H9 (cell line): ENCODE results near the gene SERPINE3. TPM values are rescaled to one million over a fixed set of nuclear protein-coding genes. Genes with fewer than 3 reads are reported as not detected.

Experiments
- DNase-seq: peaks from one replicate; pipeline ENCODE4 v3.0.0-alpha.2; 2017
- H2AFZ ChIP-seq: one replicate; pipeline ENCODE4 v1.6.1; 2013; ENCODE audit warnings: mild to moderate bottlenecking, low read length, control low read depth, moderate library complexity
- H2AK5ac ChIP-seq: 2 replicates; pipeline ENCODE4 v1.6.1; 2013; ENCODE audit warnings: low read length, control low read depth, mixed read lengths; ENCODE audit not compliant: insufficient read length
- H2BK120ac ChIP-seq: one replicate; pipeline ENCODE4 v1.6.1; 2013; ENCODE audit warnings: low read depth, mild to moderate bottlenecking, low read length, control low read depth, inconsistent platforms; ENCODE audit not compliant: poor library complexity, severe bottlenecking
- H2BK12ac ChIP-seq: 2 replicates; pipeline ENCODE4 v1.6.1; 2013; ENCODE audit warnings: low read length, control low read depth, mixed read lengths, low read depth; ENCODE audit not compliant: insufficient read length
- H2BK15ac ChIP-seq: 2 replicates; pipeline ENCODE4 v1.6.1; 2013; ENCODE audit warnings: low read depth, low read length, control low read depth
- H2BK20ac ChIP-seq: one replicate; pipeline ENCODE4 v1.6.1; 2013; ENCODE audit warnings: low read depth, mild to moderate bottlenecking, low read length, control low read depth, inconsistent platforms; ENCODE audit not compliant: poor library complexity, severe bottlenecking
- H2BK5ac ChIP-seq: 2 replicates; pipeline ENCODE4 v1.6.1; 2013; ENCODE audit warnings: low read length, control low read depth, mixed read lengths; ENCODE audit not compliant: insufficient read length
- H3K14ac ChIP-seq: 2 replicates; pipeline ENCODE4 v1.6.1; 2013; ENCODE audit warnings: low read length, control low read depth; ENCODE audit not compliant: insufficient read depth
- H3K18ac ChIP-seq: 2 replicates; pipeline ENCODE4 v1.6.1; 2013; ENCODE audit warnings: low read depth, mild to moderate bottlenecking, mixed read lengths, low read length, control low read depth; ENCODE audit not compliant: insufficient read length
- H3K23ac ChIP-seq: 2 replicates; pipeline ENCODE4 v1.6.1; 2013; ENCODE audit warnings: low read length, control low read depth, mixed read lengths, low read depth; ENCODE audit not compliant: insufficient read length
- H3K23me2 ChIP-seq: 2 replicates; pipeline ENCODE4 v1.6.1; 2013; ENCODE audit warnings: low read depth, mild to moderate bottlenecking, mixed read lengths, low read length, control low read depth; ENCODE audit not compliant: insufficient read length, poor library complexity, severe bottlenecking
- H3K27ac ChIP-seq: 2 replicates; pipeline ENCODE4 v1.5.1; 2013; ENCODE audit warnings: low read length, control low read depth, mixed read lengths, low read depth; ENCODE audit not compliant: insufficient read length
- H3K27me3 ChIP-seq: 2 replicates; pipeline ENCODE4 v1.6.1; 2013; ENCODE audit warnings: low read length, control low read depth, inconsistent platforms; ENCODE audit not compliant: insufficient read depth
- H3K4ac ChIP-seq: 2 replicates; pipeline ENCODE4 v1.6.1; 2013; ENCODE audit warnings: low read depth, mild to moderate bottlenecking, control low read depth, inconsistent platforms, low read length, moderate library complexity
- H3K4me1 ChIP-seq: 2 replicates; pipeline ENCODE4 v1.6.1; 2013; ENCODE audit warnings: low read length, control low read depth, inconsistent platforms; ENCODE audit not compliant: insufficient read depth
- H3K4me2 ChIP-seq: 2 replicates; pipeline ENCODE4 v1.6.1; 2013; ENCODE audit warnings: low read length, control low read depth, mixed read lengths; ENCODE audit not compliant: insufficient read length, insufficient read depth
- H3K56ac ChIP-seq: 2 replicates; pipeline ENCODE4 v1.6.1; 2013; ENCODE audit warnings: low read depth, mild to moderate bottlenecking, mixed read lengths, low read length, control low read depth; ENCODE audit not compliant: insufficient read length
- H3K79me1 ChIP-seq: 2 replicates; pipeline ENCODE4 v1.6.1; 2013; ENCODE audit warnings: low read depth, mild to moderate bottlenecking, moderate library complexity, low read length, control low read depth, inconsistent platforms; ENCODE audit not compliant: insufficient read depth, poor library complexity, severe bottlenecking
- H3K79me2 ChIP-seq: 2 replicates; pipeline ENCODE4 v1.6.1; 2013; ENCODE audit warnings: low read length, control low read depth, inconsistent platforms; ENCODE audit not compliant: insufficient read depth
- H3K9ac ChIP-seq: 2 replicates; pipeline ENCODE4 v1.6.1; 2013; ENCODE audit warnings: low read length, control low read depth, mixed read lengths; ENCODE audit not compliant: insufficient read length; ENCODE audit errors: extremely low read depth
- H3K9me3 ChIP-seq: one replicate; pipeline ENCODE4 v1.6.1; 2013; ENCODE audit warnings: low read depth, low read length, inconsistent platforms; ENCODE audit not compliant: control insufficient read depth
- H3T11ph ChIP-seq: one replicate; pipeline ENCODE4 v1.6.1; 2013; ENCODE audit warnings: mild to moderate bottlenecking, low read length, control low read depth, inconsistent platforms
- H4K20me1 ChIP-seq: one replicate; pipeline ENCODE4 v1.6.1; 2013; ENCODE audit not compliant: control insufficient read depth, insufficient read length, insufficient read depth
- H4K5ac ChIP-seq: 2 replicates; pipeline ENCODE4 v1.6.1; 2013; ENCODE audit warnings: low read depth, mild to moderate bottlenecking, mixed read lengths, low read length, control low read depth; ENCODE audit not compliant: insufficient read length
- H4K8ac ChIP-seq: replicated peaks from 2 replicates; pipeline ENCODE4 v1.6.1; 2013; ENCODE audit warnings: low read length, control low read depth, mixed read lengths, low read depth; ENCODE audit not compliant: insufficient read length
- H4K91ac ChIP-seq: 2 replicates; pipeline ENCODE4 v1.6.1; 2013; ENCODE audit warnings: low read depth, mild to moderate bottlenecking, moderate library complexity, mixed read lengths, low read length, control low read depth; ENCODE audit not compliant: insufficient read length
- H3K27ac Mint-ChIP-seq, 3 experiments: 2 replicates in 2 of 3; 3 replicates in 1 of 3; pipeline ENCODE4 v1.8.0; 2020 to 2021; ENCODE audit warnings: mixed read lengths in 3 of 3, mild to moderate bottlenecking in 1 of 3, moderate library complexity in 1 of 3
- H3K27me3 Mint-ChIP-seq: 2 replicates; pipeline ENCODE4 v1.8.0; 2021; ENCODE audit warnings: low read depth, mild to moderate bottlenecking, moderate library complexity, mixed read lengths
- H3K36me3 Mint-ChIP-seq, 3 experiments: 2 replicates in 2 of 3; 3 replicates in 1 of 3; pipeline ENCODE4 v1.8.0; 2020 to 2021; ENCODE audit warnings: low read depth in 3 of 3, mixed read lengths in 3 of 3; ENCODE audit not compliant: insufficient read depth in 1 of 3
- H3K4me1 Mint-ChIP-seq, 2 experiments: 2 replicates each; pipeline ENCODE4 v1.8.0; 2020; ENCODE audit warnings: mixed read lengths in 2 of 2
- H3K4me3 Mint-ChIP-seq, 2 experiments: 2 replicates in 1 of 2; 3 replicates in 1 of 2; pipeline ENCODE4 v1.8.0; 2020 to 2021; ENCODE audit warnings: mild to moderate bottlenecking in 2 of 2, mixed read lengths in 2 of 2, moderate library complexity in 1 of 2
- H3K9me3 Mint-ChIP-seq, 2 experiments: 2 replicates in 1 of 2; 3 replicates in 1 of 2; pipeline ENCODE4 v1.8.0; 2020; ENCODE audit warnings: mild to moderate bottlenecking in 2 of 2, mixed read lengths in 2 of 2, moderate library complexity in 1 of 2
- CTCF ChIP-seq: fragments of 200-600 bp; sonication (generic); conservative IDR thresholded peaks from 3 replicates; pipeline ENCODE4 v1.8.0; 2021; ENCODE audit warnings: antibody characterized with exemption, mild to moderate bottlenecking
- WGBS: extraction: QIAGEN DNeasy Blood & Tissue Kit; methylation state at CpG from one replicate; pipeline ENCODE4 v1.1.7; 2013; ENCODE audit warnings: missing lambda C conversion rate, low lambda C conversion rate, mixed read lengths; ENCODE audit not compliant: insufficient read length; ENCODE audit errors: extremely low coverage; 5-methylcytosine and 5-hydroxymethylcytosine counted together
- microRNA-seq: library from miRNA; unstranded; fragments of <30 nt; microRNA quantifications from one replicate; pipeline ENCODE4, GENCODE V29; 2020; ENCODE audit warnings: borderline microRNAs expressed
- total RNA-seq: library from RNA; stranded (reverse); gene quantifications from 2 replicates; pipeline ENCODE4 v1.2.1, GENCODE V29; 2021

The SERPINE3 gene
- total RNA-seq, 1 experiment from 2014 or later = not detected

GRCh38 chr13:51412431-51412830 lies 72.9 kb downstream of the SERPINE3 start:
- H3K23ac ChIP-seq = no peak overlapping the region
- H3K4ac ChIP-seq = no peak overlapping the region
- H3K4me2 ChIP-seq = no peak overlapping the region
- H3K9ac ChIP-seq = no peak overlapping the region
- no peak overlapping the region for H2AK5ac ChIP-seq
- no peak overlapping the region for H2BK15ac ChIP-seq
- no peak overlapping the region for H3K56ac ChIP-seq
- H4K5ac ChIP-seq = no peak overlapping the region
- Mint-ChIP-seq H3K36me3 (peaks cover 31 to 40% (median 39%) of the 10 kb centered on the region in 3 experiments), H3K4me3 (no peak overlapping the region), H3K9me3 (peaks cover 20 to 23% of the 10 kb centered on the region in 2 experiments), H3K4me1 (peaks cover 13 to 17% of the 10 kb centered on the region in 2 experiments), H3K27me3 (no peaks in the 10 kb centered on the region), H3K27ac (peak overlapping the region in 2 of 3 experiments; percentile 28 to 72; a peak in 2 of 7 replicates)
- H2BK120ac ChIP-seq = no peak overlapping the region
- H2AFZ ChIP-seq = no peak overlapping the region
- H2BK5ac ChIP-seq = no peak overlapping the region
- no peaks in the 10 kb centered on the region for H3K27me3 ChIP-seq
- DNase-seq = no peak
- no peak overlapping the region for H4K91ac ChIP-seq
- peaks cover 2% of the 10 kb centered on the region for H3K79me1 ChIP-seq
- H2BK20ac ChIP-seq = no peak overlapping the region
- H4K8ac ChIP-seq = no peak overlapping the region
- H3K9me3 ChIP-seq = peaks cover 13% of the 10 kb centered on the region
- no peaks in the 10 kb centered on the region for H3K79me2 ChIP-seq
- no peak overlapping the region for H3K27ac ChIP-seq
- WGBS = no CpG with 5 or more reads among the region's 3 CpGs
- no peak for TF ChIP-seq CTCF
- no peak overlapping the region for H2BK12ac ChIP-seq
- no peak overlapping the region for H3K18ac ChIP-seq
- H4K20me1 ChIP-seq = no peaks in the 10 kb centered on the region
- no peaks in the 10 kb centered on the region for H3K23me2 ChIP-seq
- no peaks in the 10 kb centered on the region; the same call in 1 of the 2 replicates for H3K4me1 ChIP-seq
- no peak overlapping the region for H3K14ac ChIP-seq
- H3T11ph ChIP-seq = no peak overlapping the region

Small RNAs within 50 kb of the gene (microRNA-seq; reads per million reads assigned to microRNA genes)
- gene MIR5693 = not detected

Other genes with a start within 250 kb of the SERPINE3 start
- 16.5 and 18.1 TPM in 2 replicates for gene C13orf42, start 228.4 kb upstream of the SERPINE3 start, total RNA-seq
- 40.1 and 41.9 TPM in 2 replicates for gene FAM124A, start 117.3 kb upstream of the SERPINE3 start, total RNA-seq
- gene INTS6, start 113.3 kb downstream of the SERPINE3 start, total RNA-seq = 60.4 and 61.2 TPM in 2 replicates
- gene WDFY2, start 244.8 kb downstream of the SERPINE3 start, total RNA-seq = 22.7 and 26.4 TPM in 2 replicates